AG09309 (cell line): ENCODE data around the gene INTS6L.

Experiments
- DNase-seq: peaks from one replicate; pipeline ENCODE4 v3.0.0-alpha.2; 2010; ENCODE audit warnings: low read depth
- H3K4me3 ChIP-seq: 2 replicates; pipeline ENCODE4 v1.5.1; 2011; ENCODE audit warnings: mild to moderate bottlenecking, low read depth, low read length, moderate library complexity; ENCODE audit not compliant: control insufficient read depth
- CTCF ChIP-seq: IDR thresholded peaks from 2 replicates; pipeline ENCODE4 v1.5.1; 2011; ENCODE audit warnings: mild to moderate bottlenecking, low read depth, low read length, inconsistent platforms; ENCODE audit not compliant: insufficient read depth, control insufficient read depth; ENCODE audit errors: missing control alignments

INTS6L gene

GRCh38 chrX:135535077-135535940 is 14.8 kb downstream of the INTS6L start:
- no peak overlapping the region for H3K4me3 ChIP-seq
- no peak for DNase-seq
- no peak for TF ChIP-seq CTCF

GRCh38 chrX:135536877-135537276 is 16.4 kb downstream of the INTS6L start:
- H3K4me3 ChIP-seq = no peak overlapping the region
- no peak for TF ChIP-seq CTCF
- DNase-seq = no peak

- no peak for TF ChIP-seq CTCF
- DNase-seq = no peak
- no peak overlapping the region for H3K4me3 ChIP-seq
Observed at GRCh38 chrX:135541351-135541750, 20.9 kb downstream of the INTS6L start.

- H3K4me3 ChIP-seq = no peak overlapping the region
- no peak for TF ChIP-seq CTCF
- DNase-seq = no peak
Observed at GRCh38 chrX:135543172-135543571, 22.7 kb downstream of the INTS6L start.

GRCh38 chrX:135543924-135544323 is 23.5 kb downstream of the INTS6L start:
- H3K4me3 ChIP-seq = no peak overlapping the region
- no peak for DNase-seq
- TF ChIP-seq CTCF = no peak

GRCh38 chrX:135544338-135544948 is 24.0 kb downstream of the INTS6L start:
- no peak overlapping the region for H3K4me3 ChIP-seq
- no peak for DNase-seq
- no peak for TF ChIP-seq CTCF
